HG03108 (cell line): ENCODE data around the gene RCVRN.

ENCODE experiments used
- ATAC-seq: cut with Tn5 transposase; IDR thresholded peaks from one replicate; pipeline ENCODE4 v1.9.1; 2021; ENCODE audit warnings: moderate library complexity; ENCODE audit not compliant: unreplicated experiment

The RCVRN gene

DNA sequence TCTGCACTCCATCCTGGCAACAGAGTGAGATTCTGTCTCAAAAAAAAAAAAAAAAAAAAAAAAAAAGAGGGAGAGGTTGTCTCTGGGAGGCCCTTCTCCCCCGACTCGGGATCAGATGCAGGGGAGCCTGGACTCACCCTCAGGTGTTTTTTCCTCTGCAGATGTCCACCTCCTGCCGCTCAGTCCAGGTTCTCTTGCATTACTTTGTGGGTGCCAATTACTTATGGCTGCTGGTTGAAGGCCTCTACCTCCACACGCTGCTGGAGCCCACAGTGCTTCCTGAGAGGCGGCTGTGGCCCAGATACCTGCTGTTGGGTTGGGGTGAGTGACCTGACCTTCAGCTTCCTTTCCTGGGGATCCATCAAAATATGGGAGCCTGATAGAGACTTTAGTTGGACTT, 45.3 kb downstream of the RCVRN start:
- ATAC-seq, result no peak

DNA sequence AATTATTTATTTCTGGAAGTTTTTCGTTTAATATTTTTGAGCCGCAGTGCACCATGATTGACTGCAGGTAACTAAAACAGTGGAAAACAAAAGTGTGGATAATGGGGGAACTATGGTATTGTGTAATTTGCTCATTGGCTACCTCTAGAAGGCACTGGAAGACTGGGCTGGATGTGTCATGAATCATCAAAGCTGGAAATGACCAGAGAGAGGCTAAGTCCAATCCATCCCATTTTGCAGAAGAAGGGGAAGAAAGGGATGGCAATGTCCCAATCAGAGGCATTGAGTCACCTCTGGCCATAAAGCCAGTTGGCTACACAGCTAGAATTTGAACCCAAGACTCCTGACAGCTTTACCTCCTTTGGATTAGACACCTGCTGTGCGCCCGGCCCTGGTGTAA, 50.0 kb downstream of the RCVRN start:
- ATAC-seq, result no peak

DNA sequence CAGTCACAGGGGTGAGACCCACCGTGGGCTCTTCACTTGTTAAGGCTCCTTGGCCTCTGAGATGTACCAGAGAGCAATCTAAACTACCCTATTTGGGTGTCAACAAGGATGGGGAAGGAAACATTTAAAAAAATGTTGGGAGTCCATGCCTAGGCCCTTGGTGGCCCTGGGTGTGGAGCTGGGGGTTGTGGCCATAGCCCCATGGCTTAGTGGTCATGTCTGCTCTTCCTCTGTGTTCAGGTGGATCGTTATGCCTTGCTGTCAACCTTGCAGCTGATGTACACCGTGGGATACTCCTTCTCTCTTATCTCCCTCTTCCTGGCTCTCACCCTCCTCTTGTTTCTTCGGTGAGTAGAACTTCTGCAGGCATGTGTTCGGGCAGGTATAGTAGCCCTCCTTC, 50.8 kb downstream of the RCVRN start:
- no peak for ATAC-seq

DNA sequence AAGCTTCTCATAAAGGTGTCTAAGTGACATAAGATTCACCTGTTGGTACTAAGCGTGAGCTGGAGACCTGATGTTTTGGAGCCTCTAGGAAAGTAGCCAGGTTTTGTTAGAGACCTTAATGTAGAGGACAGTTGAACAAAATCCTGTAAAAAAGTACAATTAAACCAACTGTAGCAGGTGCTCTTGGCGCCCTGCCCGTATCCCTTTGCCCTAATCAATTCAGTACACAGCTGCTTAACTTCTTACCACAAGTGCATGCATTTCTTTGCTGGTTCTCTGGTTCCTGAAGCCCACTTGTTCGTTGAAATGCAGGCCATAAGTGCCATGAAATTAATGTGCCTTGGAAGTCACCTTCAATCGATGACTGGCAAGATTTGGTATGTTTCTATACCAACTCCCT, 54.9 kb downstream of the RCVRN start:
- no peak for ATAC-seq
